SU-DHL-6 (cell line): ENCODE data around the gene S100A7A.

Experiments
- H2AFZ ChIP-seq: fragments of 200-600 bp; sonication (generic); 2 replicates; pipeline ENCODE4 v1.6.1; 2014; ENCODE audit warnings: low read depth, mild to moderate bottlenecking, moderate library complexity, mixed read lengths, antibody characterized with exemption, low read length; ENCODE audit not compliant: severe bottlenecking
- H3F3A ChIP-seq: fragments of 200-600 bp; shearing (Covaris generic); 2 replicates; pipeline ENCODE4 v1.6.0; 2016; ENCODE audit warnings: antibody characterized with exemption, mild to moderate bottlenecking; ENCODE audit not compliant: insufficient read depth
- H3K27ac ChIP-seq: fragments of 200-600 bp; sonication (generic); 2 replicates; pipeline ENCODE4 v1.5.1; 2016; ENCODE audit warnings: low read depth, mild to moderate bottlenecking, low read length, moderate library complexity, mixed read lengths
- H3K27me3 ChIP-seq: fragments of 200-600 bp; sonication (generic), shearing (Covaris generic); 2 replicates; pipeline ENCODE4 v1.6.0; 2014; ENCODE audit warnings: mild to moderate bottlenecking, low read length
- H3K36me3 ChIP-seq: fragments of 200-600 bp; sonication (generic); 2 replicates; pipeline ENCODE4 v1.6.1; 2014; ENCODE audit warnings: mild to moderate bottlenecking, low read length, mixed read lengths
- H3K4me2 ChIP-seq: fragments of 300-600, 200-600 bp; shearing (Covaris generic), sonication (generic); 2 replicates; pipeline ENCODE4 v1.6.0; 2014; ENCODE audit warnings: low read length, low read depth, mild to moderate bottlenecking; ENCODE audit not compliant: poor library complexity, severe bottlenecking
- H3K4me3 ChIP-seq: fragments of 200-600 bp; sonication (generic); 2 replicates; pipeline ENCODE4 v1.5.1; 2014; ENCODE audit warnings: antibody characterized with exemption, low read length, mild to moderate bottlenecking, mixed read lengths; ENCODE audit not compliant: insufficient read depth, poor library complexity, severe bottlenecking
- H3K79me2 ChIP-seq: fragments of 200-600 bp; sonication (generic); 2 replicates; pipeline ENCODE4 v1.6.1; 2014; ENCODE audit warnings: mild to moderate bottlenecking, low read length, moderate library complexity; ENCODE audit not compliant: insufficient read depth
- H3K9ac ChIP-seq: fragments of 200-600 bp; sonication (generic); 2 replicates; pipeline ENCODE4 v1.7.0; 2014; ENCODE audit warnings: mild to moderate bottlenecking, low read length
- H3K9me2 ChIP-seq: fragments of 200-600 bp; sonication (generic); replicated peaks from 2 replicates; pipeline ENCODE4 v1.6.1; 2014; ENCODE audit warnings: low read length; ENCODE audit not compliant: insufficient read depth
- H3K9me3 ChIP-seq: fragments of 200-600 bp; sonication (generic); 2 replicates; pipeline ENCODE4 v1.6.1; 2014; ENCODE audit warnings: low read length, mixed read lengths; ENCODE audit not compliant: insufficient read depth
- H4K20me1 ChIP-seq: fragments of 200-600 bp; sonication (generic); 2 replicates; pipeline ENCODE4 v1.6.1; 2014; ENCODE audit warnings: low read depth, mild to moderate bottlenecking, antibody characterized with exemption, low read length, moderate library complexity, mixed read lengths
- CTCF ChIP-seq: fragments of 200-600 bp; sonication (generic); IDR thresholded peaks from one replicate; pipeline ENCODE4 v1.5.1; 2017; ENCODE audit warnings: antibody characterized with exemption, mild to moderate bottlenecking, low read length, moderate library complexity; ENCODE audit not compliant: insufficient read depth, poor library complexity, severe bottlenecking
- EZH2phosphoT487 ChIP-seq: fragments of 200-600 bp; sonication (generic), shearing (Covaris generic); conservative IDR thresholded peaks from 2 replicates; pipeline ENCODE4 v1.6.1; 2018; ENCODE audit warnings: mild to moderate bottlenecking, antibody characterized with exemption, low read length, moderate library complexity, mixed read lengths

The S100A7A gene

GRCh38 chr1:153438599-153438998 lies 22.3 kb downstream of the S100A7A start:
- no peak for TF ChIP-seq CTCF
- no peak for TF ChIP-seq EZH2phosphoT487
- H3K4me2 ChIP-seq = no peak overlapping the region
- no peaks in the 10 kb centered on the region for H3K79me2 ChIP-seq
- no peaks in the 10 kb centered on the region for H4K20me1 ChIP-seq
- no peaks in the 10 kb centered on the region for H3K27me3 ChIP-seq
- no peak overlapping the region for H3K27ac ChIP-seq
- H2AFZ ChIP-seq = no peak overlapping the region
- no peak overlapping the region for H3K9ac ChIP-seq
- no peaks in the 10 kb centered on the region for H3F3A ChIP-seq
- H3K4me3 ChIP-seq = no peak overlapping the region
- no peaks in the 10 kb centered on the region for H3K9me2 ChIP-seq
- no peaks in the 10 kb centered on the region for H3K9me3 ChIP-seq
- H3K36me3 ChIP-seq = no peaks in the 10 kb centered on the region

- Histone ChIP-seq H3K79me2 (no peaks in the 10 kb centered on the region), H3K4me3 (no peak overlapping the region), H3K27me3 (no peaks in the 10 kb centered on the region), H3K9me3 (no peaks in the 10 kb centered on the region), H2AFZ (no peak overlapping the region), H3K36me3 (no peaks in the 10 kb centered on the region), H3K9ac (no peak overlapping the region), H3F3A (no peaks in the 10 kb centered on the region), H3K4me2 (no peak overlapping the region), H3K9me2 (no peaks in the 10 kb centered on the region), H4K20me1 (no peaks in the 10 kb centered on the region), H3K27ac (no peak overlapping the region)
- TF ChIP-seq EZH2phosphoT487 (no peak), CTCF (no peak)
Measured at GRCh38 chr1:153439273-153439672, 23.0 kb downstream of the S100A7A start.

GRCh38 chr1:153441238-153441755 lies 25.0 kb downstream of the S100A7A start:
- Histone ChIP-seq H3F3A (no peaks in the 10 kb centered on the region), H3K9me3 (no peaks in the 10 kb centered on the region), H3K36me3 (no peaks in the 10 kb centered on the region), H3K27ac (no peak overlapping the region), H4K20me1 (no peaks in the 10 kb centered on the region), H3K9ac (no peak overlapping the region), H3K4me3 (no peak overlapping the region), H3K27me3 (no peaks in the 10 kb centered on the region), H3K9me2 (no peaks in the 10 kb centered on the region), H2AFZ (no peak overlapping the region), H3K79me2 (no peaks in the 10 kb centered on the region), H3K4me2 (no peak overlapping the region)
- no peak for TF ChIP-seq EZH2phosphoT487
- no peak for TF ChIP-seq CTCF

- H3K4me3 ChIP-seq = no peak overlapping the region
- H3F3A ChIP-seq = no peaks in the 10 kb centered on the region
- no peaks in the 10 kb centered on the region for H3K27me3 ChIP-seq
- H2AFZ ChIP-seq = no peak overlapping the region
- H3K9me2 ChIP-seq = no peaks in the 10 kb centered on the region
- no peak overlapping the region for H3K4me2 ChIP-seq
- no peak overlapping the region for H3K9ac ChIP-seq
- no peak overlapping the region for H3K27ac ChIP-seq
- H3K9me3 ChIP-seq = no peaks in the 10 kb centered on the region
- no peaks in the 10 kb centered on the region for H4K20me1 ChIP-seq
- no peaks in the 10 kb centered on the region for H3K36me3 ChIP-seq
- TF ChIP-seq EZH2phosphoT487 (no peak), CTCF (no peak)
- no peaks in the 10 kb centered on the region for H3K79me2 ChIP-seq
Measured at GRCh38 chr1:153443486-153443885, 27.2 kb downstream of the S100A7A start.
